Cerebellar cortex (tissue), 1 donor: ENCODE measurements around the gene AP5S1.
A peak's percentile ranks its signal among the peaks of the same experiment; 100 is the strongest.
"Not testable (repeated sequence)": the region's sequence is repeated elsewhere in the genome, so short reads cannot be mapped to it uniquely, and the experiment has no call there.

Experiments used
- DNase-seq: peaks from one replicate; pipeline ENCODE4 v3.0.0-alpha.2; 2015; ENCODE audit warnings: low spot score

The AP5S1 gene

DNA sequence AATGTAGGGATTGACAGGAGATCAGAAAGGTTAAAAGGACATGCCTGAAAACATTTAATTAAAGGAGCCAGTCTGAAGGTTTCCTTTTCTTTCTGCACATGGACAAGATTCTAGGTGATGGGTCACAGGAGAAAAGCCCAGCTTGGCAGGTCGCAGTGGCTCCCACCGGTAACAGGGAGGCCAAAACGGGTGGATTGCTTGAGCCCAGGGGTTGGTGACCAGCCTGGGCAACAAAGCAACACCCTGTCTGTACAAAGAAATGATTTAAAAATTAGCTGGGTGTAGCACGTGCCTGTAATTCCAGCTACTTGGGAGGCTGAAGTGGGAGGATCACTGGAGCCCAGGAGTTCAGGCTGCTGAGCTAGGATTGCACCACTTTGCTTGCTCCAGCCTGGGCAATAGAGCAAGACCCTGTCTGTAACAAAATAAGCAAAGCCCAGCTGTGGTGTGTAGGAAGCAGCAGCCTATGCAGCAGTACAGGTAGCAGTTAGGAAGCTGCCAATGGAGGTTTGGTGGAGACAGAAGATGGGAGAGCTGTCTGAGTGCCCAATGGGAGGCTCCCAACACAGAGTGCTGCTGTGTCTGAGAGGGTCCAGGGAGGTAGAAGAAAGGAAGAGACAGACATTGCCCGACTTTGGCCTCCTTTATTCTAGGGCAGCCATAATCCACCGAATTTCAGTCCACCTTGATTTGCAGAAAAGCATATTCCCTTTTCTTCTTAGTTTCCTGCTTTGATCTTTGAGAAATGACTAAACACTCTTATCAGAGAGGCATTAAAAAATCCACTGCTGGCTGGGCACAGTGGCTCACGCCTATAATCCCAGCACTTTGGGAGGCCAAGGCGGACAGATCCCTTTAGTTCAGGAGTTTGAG is 7.1 kb upstream of the AP5S1 start:
- no peak for DNase-seq

DNA sequence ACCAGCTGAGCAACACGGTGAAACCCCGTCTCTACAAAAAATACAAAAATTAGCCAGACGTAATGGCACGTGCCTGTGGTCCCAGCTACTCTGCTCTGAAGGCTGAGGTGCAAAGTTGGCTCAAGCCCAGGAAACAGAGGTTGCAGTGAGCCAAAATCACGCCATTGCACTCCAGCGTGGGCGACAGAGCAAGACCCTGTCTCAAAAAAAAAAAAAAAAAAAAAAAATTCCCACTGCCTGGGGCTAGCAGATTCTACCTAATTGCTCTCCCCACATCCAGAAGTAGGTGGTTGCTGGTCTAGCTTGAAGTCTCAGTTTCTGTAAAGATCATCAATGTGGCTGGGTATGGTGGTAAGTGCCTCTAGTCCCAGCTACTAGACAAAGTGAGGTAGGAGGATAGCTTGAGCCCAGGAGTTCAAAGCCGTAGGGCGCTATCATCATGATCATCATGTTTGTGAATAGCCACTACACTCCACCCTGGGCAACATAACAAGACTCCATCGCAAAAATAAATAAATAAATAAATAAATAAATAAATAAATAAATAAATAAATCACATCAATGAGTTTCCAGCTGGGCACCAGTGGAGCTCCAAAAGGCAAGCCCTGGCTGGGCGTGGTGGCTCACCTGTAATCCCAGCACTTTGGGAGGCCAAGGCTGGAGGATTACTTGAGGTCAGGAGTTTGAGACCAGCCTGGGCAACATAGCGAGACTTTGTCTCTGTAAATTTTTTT is 6.3 kb upstream of the AP5S1 start:
- DNase-seq: no peak

DNA sequence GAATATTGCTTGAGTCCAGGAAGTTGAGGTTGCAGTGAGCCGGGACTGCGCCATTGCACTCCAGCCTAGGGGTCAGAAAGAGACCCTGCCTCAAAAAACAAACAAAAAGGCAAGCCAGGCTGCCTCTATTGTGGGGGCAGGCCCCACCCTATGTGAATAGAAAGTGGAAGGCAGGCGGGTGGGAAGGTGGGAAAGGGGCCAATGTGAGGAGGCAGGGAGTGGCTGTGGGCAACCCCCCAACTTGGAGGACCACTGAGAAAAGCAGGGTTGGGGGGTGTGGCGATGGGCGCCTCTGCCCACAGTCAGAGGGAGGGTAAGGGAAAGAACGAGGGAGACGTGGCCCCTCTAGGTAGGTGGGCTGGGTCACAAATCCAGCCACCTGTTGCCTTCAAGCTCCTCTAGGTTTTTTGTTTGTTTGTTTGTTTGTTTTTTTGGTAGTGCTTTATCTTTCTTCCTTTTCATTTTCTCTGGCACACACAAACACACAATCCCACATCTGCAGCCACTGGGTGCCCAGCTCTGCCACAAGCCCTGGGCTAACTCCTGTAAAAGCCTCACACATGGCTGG is 5.3 kb upstream of the AP5S1 start:
- DNase-seq: no peak

DNA sequence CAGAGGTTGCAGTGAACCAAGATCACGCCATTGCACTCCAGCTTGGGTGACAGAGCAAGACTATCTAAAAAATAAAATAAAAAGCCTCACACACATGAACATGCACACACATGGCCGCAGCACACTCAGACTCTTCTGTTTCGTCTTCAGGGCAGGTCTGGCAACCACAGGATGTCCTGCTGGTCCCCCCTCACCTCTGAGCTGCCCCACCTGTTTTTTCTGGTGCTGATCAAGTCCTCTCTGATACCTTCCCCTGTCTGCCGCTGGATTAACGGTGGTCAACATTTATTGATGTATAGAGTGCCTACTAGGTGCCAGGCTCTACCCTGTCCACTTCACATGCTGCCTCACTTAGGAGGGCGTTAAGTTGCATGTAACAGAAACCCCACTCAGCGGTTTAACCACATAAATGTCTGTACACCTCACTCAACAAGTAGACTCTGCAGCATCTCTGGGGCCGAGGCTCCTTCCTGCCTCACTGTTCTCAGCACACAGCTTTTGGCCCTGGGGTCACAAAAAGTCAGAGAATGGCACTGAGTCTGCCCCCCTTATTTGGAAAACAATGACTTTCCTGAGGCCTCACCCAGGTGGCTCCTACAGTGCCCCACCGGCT is 4.5 kb upstream of the AP5S1 start:
- DNase-seq: no peak

DNA sequence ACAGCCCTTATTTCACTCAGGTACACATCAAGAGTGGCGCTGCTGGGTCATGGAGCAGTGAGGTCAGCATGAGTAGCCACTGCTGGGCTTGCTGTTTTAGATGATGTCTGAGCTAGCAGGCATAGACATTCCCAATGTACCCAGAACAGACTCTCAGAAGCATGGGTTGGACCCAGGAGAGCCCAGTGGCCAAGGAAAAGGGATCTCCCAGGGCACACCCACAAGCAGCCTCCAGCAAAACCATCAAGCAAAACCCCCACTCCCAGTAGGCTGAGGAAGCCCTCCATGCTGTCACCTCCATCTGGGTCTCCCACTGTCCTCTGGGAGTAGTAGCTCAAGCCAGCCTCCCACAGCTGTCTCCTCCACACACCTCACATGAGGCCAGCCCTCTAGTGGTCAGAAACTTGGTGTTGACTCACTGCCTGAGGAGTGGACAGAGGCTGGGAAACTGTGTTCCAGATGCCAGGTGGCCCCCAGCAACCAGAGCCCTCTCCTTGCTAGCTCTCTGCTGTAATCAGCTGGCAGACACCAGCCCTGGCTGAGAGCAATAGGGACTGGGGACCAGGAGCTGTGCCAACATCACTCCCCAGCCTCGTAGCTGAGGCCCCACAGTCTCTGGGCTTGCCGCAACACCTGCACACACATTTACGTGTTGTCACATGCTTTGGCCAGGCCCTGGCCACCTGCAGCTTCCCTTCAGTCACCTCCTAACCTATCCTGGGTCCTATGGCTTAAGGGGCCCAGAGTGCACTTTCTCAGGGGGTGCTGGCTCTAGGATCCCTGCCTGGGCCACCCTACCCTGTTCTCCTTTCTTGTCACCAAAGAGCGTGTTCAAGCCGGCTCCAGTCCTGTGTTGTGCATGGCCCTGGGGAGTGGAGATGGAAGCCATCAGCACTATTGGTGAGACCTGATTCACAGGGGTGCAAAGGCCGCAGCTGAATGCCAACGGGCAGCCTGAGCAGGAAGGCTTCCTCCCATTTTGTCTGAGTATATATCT is 1.9 kb upstream of the AP5S1 start:
- peak; percentile 77 for DNase-seq

DNA sequence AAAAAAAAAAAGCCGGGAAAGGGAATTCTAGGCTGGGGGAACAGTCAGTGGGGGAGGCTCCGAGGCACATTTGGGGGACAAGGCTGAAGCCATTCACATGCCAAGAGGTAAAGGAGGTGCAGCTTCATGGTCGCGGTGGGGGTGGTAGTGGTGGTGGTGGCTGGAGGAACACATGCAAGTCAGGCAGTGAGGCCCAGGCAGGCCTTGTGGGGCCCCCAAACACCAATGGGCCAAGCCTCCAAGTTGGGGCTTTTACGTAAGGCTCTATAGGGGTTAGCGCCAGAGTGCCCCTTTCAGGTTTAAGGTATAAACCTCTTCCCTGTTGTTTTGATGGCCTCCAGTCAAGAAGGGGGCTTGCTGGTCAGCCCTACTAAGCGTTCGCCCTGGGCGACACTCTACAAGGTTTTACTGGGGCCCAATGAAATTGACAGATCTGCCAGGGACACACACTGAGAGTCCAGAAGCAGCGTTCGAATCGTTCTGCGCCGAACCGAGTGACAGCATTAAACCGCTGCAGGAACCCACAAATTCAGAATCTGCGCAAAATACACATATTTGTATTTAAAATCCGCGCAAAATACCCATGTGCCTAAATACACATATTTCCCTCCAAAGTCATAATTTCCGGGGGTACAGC is 818 bp upstream of the AP5S1 start:
- DNase-seq: no peak

DNA sequence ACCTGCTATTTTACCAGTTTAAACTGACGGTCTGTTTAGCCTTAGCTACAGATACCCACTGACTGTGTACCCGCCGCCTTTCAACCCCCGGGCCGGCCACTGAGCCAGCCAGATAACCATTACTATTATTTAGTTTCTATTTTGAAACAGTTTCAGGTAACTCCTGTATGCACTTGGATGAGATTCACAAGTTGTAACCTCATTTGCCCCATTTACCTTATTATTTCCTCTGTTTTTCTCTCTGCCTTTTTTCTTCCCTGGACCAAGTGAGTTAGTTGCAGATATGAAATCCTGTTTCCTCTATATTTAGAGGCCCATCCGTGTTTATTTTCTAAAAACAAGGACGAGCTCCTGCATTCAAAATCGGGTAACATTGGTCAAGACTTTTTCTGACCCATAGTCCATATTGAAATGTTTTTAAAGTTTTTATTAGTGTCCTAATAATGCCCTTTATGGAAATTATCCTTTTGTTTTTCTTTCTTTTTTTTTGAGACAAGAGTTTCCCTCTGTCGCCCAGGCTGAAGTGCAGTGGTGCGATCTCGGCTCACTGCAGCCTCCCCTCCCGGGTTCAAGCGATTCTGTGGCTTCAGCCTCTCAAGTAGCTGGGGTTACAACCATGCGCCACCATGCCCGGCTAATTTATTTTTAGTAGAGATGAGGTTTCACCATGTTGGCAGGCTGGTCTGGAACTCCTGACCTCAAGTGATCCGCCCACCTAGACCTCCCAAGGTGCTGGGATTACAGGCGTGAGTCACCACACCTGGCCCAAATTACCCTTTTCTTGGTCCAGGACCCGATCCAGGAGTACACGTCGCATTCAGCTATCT is 767 bp downstream of the AP5S1 start:
- no peak for DNase-seq

DNA sequence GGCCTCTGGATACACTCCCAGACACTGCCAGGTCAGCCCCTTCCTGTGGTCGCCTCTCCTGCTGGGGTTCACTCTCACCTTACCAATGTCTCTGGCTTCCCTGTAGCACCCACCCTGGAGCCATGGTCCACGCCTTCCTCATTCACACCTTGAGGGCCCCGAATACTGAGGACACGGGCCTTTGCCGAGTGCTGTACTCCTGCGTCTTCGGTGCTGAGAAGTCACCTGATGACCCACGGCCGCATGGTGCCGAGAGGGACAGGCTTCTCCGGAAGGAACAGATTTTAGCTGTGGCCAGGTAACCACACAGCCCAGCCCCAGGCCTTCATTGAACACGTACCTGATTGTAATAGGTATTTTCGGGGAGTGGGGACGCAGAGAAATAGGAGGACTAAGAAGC is 1.6 kb downstream of the AP5S1 start:
- no peak for DNase-seq

DNA sequence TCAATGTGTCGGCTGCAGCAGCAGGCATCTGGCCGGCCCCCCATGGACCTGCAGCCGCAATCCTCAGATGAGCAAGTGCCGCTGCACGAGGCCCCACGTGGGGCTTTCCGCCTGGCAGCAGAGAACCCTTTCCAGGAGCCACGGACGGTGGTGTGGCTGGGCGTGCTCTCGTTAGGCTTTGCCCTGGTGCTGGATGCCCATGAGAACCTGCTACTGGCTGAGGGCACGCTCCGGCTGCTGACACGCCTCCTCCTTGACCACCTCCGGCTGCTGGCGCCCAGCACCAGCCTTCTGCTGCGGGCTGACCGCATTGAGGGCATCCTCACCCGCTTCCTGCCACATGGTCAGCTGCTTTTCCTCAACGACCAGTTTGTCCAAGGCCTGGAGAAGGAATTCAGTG is 3.5 kb downstream of the AP5S1 start:
- no peak for DNase-seq

DNA sequence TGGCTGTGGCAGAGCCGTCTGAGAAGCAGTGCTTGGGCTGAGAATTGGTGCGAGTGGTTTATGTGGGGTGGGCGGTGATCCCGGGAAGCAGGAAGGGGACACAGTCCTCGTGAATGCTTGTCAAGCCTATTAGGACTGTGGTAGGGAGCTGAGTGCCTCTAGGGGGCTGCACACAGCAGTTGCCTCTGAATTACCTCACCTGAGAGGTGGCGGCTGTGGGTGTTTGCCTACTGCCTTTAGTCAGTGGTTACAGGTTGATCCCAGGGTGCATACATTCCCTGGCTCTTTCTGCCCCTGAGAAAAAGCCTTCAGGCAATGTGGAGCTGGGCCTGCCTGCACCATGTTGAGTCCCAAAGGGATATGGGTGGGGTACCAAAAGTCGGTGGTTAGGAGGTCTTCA is 5.2 kb downstream of the AP5S1 start:
- DNase-seq: no peak

DNA sequence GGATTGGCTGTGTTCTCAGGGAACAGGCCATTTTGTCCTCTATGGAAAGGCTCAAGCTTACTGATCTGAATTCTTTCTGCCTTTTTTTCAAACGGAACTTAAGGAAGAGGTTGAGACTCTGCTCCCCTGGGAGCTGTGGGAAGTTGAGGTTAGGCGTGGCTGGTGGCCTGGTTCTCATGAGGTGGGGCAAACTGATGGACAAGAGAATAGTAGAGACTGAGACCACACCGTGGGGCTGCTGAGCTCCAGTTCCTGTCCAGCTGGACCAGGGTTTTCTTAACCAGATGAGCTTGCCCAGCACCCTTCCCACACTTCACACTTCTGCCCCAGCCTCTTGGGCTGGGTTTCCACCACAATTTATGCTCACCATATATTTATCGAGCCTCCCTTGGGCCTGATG is 6.1 kb downstream of the AP5S1 start:
- DNase-seq: no peak

DNA sequence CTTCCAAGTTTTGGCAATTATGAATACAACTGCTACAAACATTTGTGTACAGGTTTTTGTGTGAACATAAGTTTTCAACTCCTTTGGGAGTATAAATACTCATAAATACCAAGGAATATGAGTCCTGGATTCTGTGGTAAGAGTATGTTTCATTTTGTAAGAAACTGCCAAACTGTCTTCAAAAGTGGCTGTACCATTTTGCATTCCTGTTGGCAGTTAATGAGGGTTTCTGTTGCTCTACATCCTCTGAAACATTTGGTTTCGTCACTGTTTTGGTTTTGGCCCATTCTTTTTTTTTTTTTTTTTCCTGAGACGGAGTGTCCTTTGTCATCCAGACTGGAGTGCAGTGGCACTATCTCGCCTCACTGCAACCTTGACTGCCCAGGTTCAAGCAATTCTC is 8.5 kb downstream of the AP5S1 start:
- DNase-seq: no peak

DNA sequence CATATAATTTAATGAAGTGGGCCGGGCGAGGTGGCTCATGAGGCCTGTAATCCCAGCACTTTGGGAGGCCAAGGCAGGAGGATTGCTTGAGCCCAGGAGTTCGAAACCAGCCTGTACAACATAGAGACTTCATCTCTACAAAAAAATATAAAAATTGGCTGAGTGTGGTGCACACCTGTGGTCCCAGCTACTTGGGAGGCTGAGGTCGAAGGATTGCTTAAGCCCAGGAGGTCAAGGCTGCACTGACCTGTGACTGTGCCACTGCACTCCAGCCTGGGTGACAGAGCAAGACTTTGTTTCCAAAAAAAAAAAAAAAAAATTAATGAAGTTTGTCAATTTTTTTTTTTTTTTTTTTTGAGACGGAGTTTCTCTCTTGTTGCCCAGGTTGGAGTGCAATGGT is 9.5 kb downstream of the AP5S1 start:
- not testable (repeated sequence) for DNase-seq

DNA sequence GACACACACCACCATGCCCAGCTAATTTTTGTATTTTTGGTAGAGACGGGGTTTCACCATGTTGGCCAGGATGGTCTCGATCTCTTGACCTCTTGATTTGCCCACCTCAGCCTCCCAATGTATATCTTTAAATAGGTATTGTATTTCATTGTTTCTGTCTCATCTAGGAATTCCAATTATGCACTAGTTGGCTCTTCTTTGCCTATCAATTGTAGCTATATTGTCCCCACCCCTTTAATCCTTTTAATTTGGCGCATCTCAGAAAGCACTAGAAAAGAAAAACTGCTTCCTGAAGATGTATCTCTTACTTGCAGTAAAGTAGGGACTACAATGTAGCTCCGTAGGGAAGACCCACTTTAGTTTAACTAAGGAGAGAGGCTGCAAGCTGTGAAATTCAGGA is 15.8 kb downstream of the AP5S1 start:
- DNase-seq: no peak

DNA sequence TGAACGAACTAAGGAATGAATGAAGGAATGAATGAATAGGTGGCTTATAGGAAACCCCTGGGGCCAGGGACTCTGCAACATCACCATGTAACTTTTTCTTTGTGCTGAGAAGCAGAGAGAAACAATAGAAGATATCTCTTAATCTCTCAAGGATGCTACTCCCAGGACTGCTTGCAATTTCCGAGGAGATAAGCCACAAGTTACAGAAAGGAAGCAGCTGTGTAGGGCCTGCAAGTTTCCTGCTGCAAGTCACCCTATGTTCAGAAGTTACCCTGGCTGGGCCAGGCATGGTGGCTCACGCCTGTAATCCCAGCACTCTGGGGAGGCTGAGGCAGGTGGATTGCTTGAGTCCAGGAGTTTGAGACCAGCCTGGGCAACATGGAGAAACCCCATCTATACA is 19.0 kb downstream of the AP5S1 start:
- no peak for DNase-seq

DNA sequence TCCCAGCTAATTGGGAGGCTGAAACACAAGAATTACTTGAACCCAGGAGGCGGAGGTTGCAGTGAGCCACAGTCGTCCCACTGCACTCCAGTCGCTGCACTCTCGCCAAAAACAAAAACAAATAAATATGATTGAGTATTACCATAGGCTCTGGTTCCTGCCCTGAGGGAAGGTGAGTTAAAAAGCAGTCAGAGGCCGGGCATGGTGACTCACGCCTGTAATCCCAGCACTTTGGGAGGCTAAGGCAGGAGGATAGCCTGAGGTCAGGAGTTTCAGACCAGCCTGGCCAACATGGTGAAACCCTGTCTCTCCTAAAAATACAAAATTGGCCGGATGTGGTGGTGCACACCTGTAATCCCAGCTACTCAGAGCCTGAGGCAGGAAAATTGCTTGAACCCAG is 19.9 kb downstream of the AP5S1 start:
- DNase-seq: not testable (repeated sequence)

DNA sequence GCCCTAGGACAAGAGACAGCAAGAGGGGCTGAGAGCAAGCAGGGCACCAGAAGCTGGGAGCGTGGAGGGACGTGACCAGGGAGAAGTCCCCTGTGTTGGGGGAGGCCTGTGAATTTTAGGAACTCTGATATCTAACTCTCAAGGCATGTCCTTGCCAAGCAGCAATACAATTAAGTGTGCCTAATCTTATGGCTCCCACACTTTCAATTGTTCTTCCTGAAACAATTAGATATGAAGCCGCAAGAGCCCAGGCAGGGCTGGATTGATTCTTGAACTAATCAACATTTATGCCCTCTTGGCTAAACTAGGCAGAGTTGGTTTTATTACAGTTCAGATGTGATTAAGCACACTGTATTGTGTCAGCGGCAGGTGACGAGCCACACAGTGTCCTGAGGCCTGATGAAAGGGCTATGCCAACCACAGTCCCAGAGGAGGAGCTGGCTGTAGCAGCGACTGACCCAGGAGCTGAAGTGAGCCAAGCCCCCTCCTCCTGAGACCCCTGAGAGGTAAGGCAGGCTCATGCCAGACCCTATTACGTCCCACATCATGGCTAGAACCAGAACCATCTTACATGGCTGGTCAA is 22.1 kb downstream of the AP5S1 start:
- no peak for DNase-seq

DNA sequence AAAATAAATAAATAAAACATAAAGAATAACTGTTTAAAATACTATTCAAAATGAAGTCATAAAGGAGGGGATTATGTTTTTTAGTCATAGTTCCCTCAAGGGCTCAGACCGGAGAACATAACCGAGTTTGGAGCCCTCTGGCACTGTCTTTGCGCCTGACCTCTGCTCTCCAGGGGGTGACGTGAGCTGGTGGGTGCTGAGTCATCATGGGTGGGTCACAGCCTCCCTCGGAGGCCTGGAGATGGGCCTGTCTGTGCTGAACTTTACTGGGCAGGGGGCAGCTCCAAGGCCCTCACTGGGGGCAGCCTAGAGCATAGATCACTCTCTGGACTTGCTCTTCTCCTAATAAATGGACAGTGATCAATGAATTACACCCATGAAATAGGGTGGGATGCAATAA is 23.1 kb downstream of the AP5S1 start:
- DNase-seq: no peak

DNA sequence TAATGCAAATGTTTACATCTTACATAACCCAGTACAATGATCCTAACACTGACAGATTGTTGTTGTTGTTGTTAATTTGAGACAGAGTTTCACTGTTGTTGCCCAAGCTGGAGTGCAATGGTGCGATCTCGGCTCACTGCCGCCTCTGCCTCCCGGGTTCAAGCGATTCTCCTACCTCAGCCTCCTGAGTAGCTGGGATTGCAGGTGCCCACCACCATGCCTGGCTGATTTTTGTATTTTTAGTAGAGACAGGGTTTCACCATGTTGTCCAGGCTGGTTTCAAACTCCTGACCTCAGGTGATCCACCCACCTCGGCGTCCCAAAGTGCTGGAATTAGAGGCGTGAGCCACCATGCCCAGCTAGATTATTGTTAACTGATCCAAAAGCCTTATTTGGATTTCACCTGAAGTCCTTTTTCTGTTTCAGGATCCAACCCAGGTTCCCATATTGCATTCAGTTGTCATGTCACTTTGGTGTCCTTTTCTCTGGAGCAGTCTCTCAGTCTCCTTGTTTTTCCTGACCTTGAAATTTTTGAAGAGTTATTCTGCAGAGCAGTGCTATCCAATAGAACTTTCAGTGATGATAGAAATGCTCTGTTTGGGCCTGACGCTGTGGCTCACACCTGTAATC is 23.8 kb downstream of the AP5S1 start:
- not testable (repeated sequence) for DNase-seq
